AG09309 (cell line): ENCODE data around the gene HSPG2.

ENCODE experiments used
- DNase-seq: peaks from one replicate; pipeline ENCODE4 v3.0.0-alpha.2; 2010; ENCODE audit warnings: low read depth
- H3K4me3 ChIP-seq: 2 replicates; pipeline ENCODE4 v1.5.1; 2011; ENCODE audit warnings: mild to moderate bottlenecking, low read depth, low read length, moderate library complexity; ENCODE audit not compliant: control insufficient read depth
- CTCF ChIP-seq: IDR thresholded peaks from 2 replicates; pipeline ENCODE4 v1.5.1; 2011; ENCODE audit warnings: mild to moderate bottlenecking, low read depth, low read length, inconsistent platforms; ENCODE audit not compliant: insufficient read depth, control insufficient read depth; ENCODE audit errors: missing control alignments

HSPG2 gene

GRCh38 chr1:21880619-21880970 is 56.5 kb downstream of the HSPG2 start:
- no peak overlapping the region for H3K4me3 ChIP-seq
- DNase-seq = no peak
- TF ChIP-seq CTCF = no peak

GRCh38 chr1:21879928-21880618 is 57.0 kb downstream of the HSPG2 start:
- DNase-seq = no peak
- H3K4me3 ChIP-seq = no peak overlapping the region
- TF ChIP-seq CTCF = no peak

- no peak overlapping the region for H3K4me3 ChIP-seq
- TF ChIP-seq CTCF = no peak
- DNase-seq = no peak
Measured at GRCh38 chr1:21878840-21879478, 58.2 kb downstream of the HSPG2 start.

GRCh38 chr1:21878009-21878773 is 58.9 kb downstream of the HSPG2 start:
- no peak overlapping the region for H3K4me3 ChIP-seq
- TF ChIP-seq CTCF = no peak
- no peak for DNase-seq

GRCh38 chr1:21876267-21876666 is 60.8 kb downstream of the HSPG2 start:
- no peak for DNase-seq
- TF ChIP-seq CTCF = no peak

GRCh38 chr1:21875621-21876063 is 61.5 kb downstream of the HSPG2 start:
- no peak for TF ChIP-seq CTCF

More at GRCh38 chr1:21876267-21876666, 60.8 kb downstream of the HSPG2 start:
- no peak overlapping the region for H3K4me3 ChIP-seq

More at GRCh38 chr1:21875621-21876063, 61.5 kb downstream of the HSPG2 start:
- no peak for DNase-seq
- H3K4me3 ChIP-seq = no peak overlapping the region
